Natural killer cell (primary cell): ENCODE results near the gene AIFM1. TPM values are rescaled to one million over a fixed set of nuclear protein-coding genes. Genes with fewer than 3 reads are reported as not detected.

Experiments used
- ATAC-seq, 3 donors: fragments of 150-1000 bp in 2 of 3; fragments of 200-7000 bp in 1 of 3; cut with Tn5 transposase; 1 replicate in 1 of 3; 2 replicates in 2 of 3; pipeline ENCODE4 v1.10.0; 2021; ENCODE audit warnings: mild to moderate bottlenecking in 2 of 3, moderate library complexity in 2 of 3
- DNase-seq, 2 donors: peaks; one replicate each; pipeline versions ENCODE4 v3.0.0 to v3.0.0-alpha.2; 2013 to 2021; ENCODE audit warnings: mixed read lengths in 1 of 2
- H3K27ac ChIP-seq: one replicate; pipeline ENCODE4 v1.5.1; 2013; ENCODE audit warnings: mild to moderate bottlenecking, low read length
- H3K27me3 ChIP-seq: one replicate; pipeline ENCODE4 v1.6.1; 2013; ENCODE audit warnings: low read length; ENCODE audit not compliant: control insufficient read depth, insufficient read depth
- H3K36me3 ChIP-seq: one replicate; pipeline ENCODE4 v1.6.1; 2013; ENCODE audit warnings: low read length; ENCODE audit not compliant: control insufficient read depth, insufficient read depth
- H3K4me1 ChIP-seq: one replicate; pipeline ENCODE4 v1.6.1; 2013; ENCODE audit warnings: low read length; ENCODE audit not compliant: control insufficient read depth, insufficient read depth
- H3K4me3 ChIP-seq: one replicate; pipeline ENCODE4 v1.5.1; 2013; ENCODE audit warnings: low read length
- H3K9me3 ChIP-seq: one replicate; pipeline ENCODE4 v1.6.1; 2013; ENCODE audit warnings: low read length; ENCODE audit not compliant: control insufficient read depth, insufficient read depth
- H3K27ac Mint-ChIP-seq, 2 donors: one replicate each; pipeline ENCODE4 v1.8.0; 2022; ENCODE audit warnings: mild to moderate bottlenecking in 2 of 2, mixed read lengths in 2 of 2, moderate library complexity in 1 of 2
- H3K27me3 Mint-ChIP-seq, 2 donors: one replicate each; pipeline ENCODE4 v1.8.0; 2022; ENCODE audit warnings: low read depth in 2 of 2, mixed read lengths in 2 of 2
- H3K36me3 Mint-ChIP-seq: one replicate; pipeline ENCODE4 v1.8.0; 2022; ENCODE audit warnings: mixed read lengths
- H3K4me1 Mint-ChIP-seq, 2 donors: one replicate each; pipeline ENCODE4 v1.8.0; 2022; ENCODE audit warnings: mixed read lengths in 2 of 2
- H3K4me3 Mint-ChIP-seq: one replicate; pipeline ENCODE4 v1.8.0; 2022; ENCODE audit warnings: mild to moderate bottlenecking, moderate library complexity, mixed read lengths
- H3K9me3 Mint-ChIP-seq, 2 donors: one replicate each; pipeline ENCODE4 v1.8.0; 2022; ENCODE audit warnings: mixed read lengths in 2 of 2
- WGBS: methylation state at CpG from one replicate; pipeline ENCODE4 v1.1.7; 2013; ENCODE audit warnings: missing lambda C conversion rate; ENCODE audit not compliant: insufficient coverage; 5-methylcytosine and 5-hydroxymethylcytosine counted together
- intact Hi-C: fragments of 100-400 bp; cut with micrococcal nuclease; formaldehyde crosslinking; loops from one replicate; pipeline ENCODE4 v1.14.2; 2022
- total RNA-seq, 4 donors: library from RNA; stranded (reverse); fragments of 120-200 nt in 1 of 4; gene quantifications; one replicate each; pipeline versions ENCODE4 v1.2.3 to v1.2.4, GENCODE V29; 2013 to 2022
- TF ChIP-seq, protein P1 (sequence below): fragments of 200-600 bp; IDR thresholded peaks from one replicate; pipeline ENCODE4 v1.8.0; 2022; ENCODE audit warnings: antibody characterized with exemption

Gene AIFM1
- total RNA-seq, 3 donors from 2014 or later (not counting 1 experiment from before 2014, with no cell fraction given), result 16.2 to 21.1 (median 17.0) TPM

GRCh38 chrX:130093271-130093670 is 72.4 kb downstream of the AIFM1 start:
- H3K4me3 Mint-ChIP-seq, result no peak overlapping the region
- ATAC-seq, result no peak

DNA sequence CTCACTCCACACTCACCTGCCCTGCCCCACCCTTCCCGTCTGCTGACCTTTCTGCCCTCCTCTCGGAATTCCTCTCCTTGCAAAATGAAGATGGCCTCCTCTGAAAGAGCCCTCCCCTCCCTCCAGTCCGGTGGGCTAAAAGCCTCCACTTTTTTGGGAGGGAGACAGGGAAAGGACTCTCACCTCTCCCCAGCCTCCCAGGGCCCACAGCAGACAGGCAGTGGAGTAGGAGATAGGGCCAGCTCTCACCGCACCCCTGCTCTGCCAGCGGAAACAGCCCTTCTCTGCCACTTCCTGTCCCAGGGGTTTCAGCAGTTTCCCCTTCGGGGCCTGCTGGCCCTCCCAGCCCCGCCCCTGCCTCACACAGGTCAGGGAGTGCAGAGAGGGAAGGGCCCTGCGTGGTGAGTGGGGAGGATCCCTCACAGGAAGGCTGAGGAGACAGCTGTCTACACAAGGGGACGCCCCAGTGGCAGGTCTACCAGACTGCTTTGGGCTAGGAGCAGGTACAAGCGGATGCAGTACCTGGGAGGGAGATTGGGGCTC is 73.6 kb downstream of the AIFM1 start:
- peak; percentile 83 to 96 (median 91) for ATAC-seq
- H3K4me3 ChIP-seq, result peak overlapping the region; percentile 38
- Mint-ChIP-seq H3K27ac (peak overlapping the region; percentile 88 to 93), H3K4me3 (peak overlapping the region; percentile 92), H3K9me3 (no peaks in the 10 kb centered on the region), H3K27me3 (no peaks in the 10 kb centered on the region), H3K4me1 (peaks cover 46 to 57% of the 10 kb centered on the region in 2 donors), H3K36me3 (no peaks in the 10 kb centered on the region)
- 0% methylated on average over 4 of the region's 10 CpGs for WGBS
- peak overlapping the region; percentile 73 for H3K27ac ChIP-seq
- DNase-seq, result peak; percentile 59 to 93
- H3K36me3 ChIP-seq, result no peaks in the 10 kb centered on the region
- no peaks in the 10 kb centered on the region for H3K9me3 ChIP-seq
- no peaks in the 10 kb centered on the region for H3K27me3 ChIP-seq
- intact Hi-C loops, result no loop called here
- peaks cover 94% of the 10 kb centered on the region for H3K4me1 ChIP-seq
- TF ChIP-seq, protein P1, sequence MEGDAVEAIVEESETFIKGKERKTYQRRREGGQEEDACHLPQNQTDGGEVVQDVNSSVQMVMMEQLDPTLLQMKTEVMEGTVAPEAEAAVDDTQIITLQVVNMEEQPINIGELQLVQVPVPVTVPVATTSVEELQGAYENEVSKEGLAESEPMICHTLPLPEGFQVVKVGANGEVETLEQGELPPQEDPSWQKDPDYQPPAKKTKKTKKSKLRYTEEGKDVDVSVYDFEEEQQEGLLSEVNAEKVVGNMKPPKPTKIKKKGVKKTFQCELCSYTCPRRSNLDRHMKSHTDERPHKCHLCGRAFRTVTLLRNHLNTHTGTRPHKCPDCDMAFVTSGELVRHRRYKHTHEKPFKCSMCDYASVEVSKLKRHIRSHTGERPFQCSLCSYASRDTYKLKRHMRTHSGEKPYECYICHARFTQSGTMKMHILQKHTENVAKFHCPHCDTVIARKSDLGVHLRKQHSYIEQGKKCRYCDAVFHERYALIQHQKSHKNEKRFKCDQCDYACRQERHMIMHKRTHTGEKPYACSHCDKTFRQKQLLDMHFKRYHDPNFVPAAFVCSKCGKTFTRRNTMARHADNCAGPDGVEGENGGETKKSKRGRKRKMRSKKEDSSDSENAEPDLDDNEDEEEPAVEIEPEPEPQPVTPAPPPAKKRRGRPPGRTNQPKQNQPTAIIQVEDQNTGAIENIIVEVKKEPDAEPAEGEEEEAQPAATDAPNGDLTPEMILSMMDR, result no peak

More at GRCh38 chrX:130093271-130093670, 72.4 kb downstream of the AIFM1 start:
- WGBS, result no CpG with 5 or more reads among the region's 2 CpGs
- TF ChIP-seq, protein P1, result no peak
- Mint-ChIP-seq H3K27me3 (no peaks in the 10 kb centered on the region), H3K9me3 (no peaks in the 10 kb centered on the region), H3K36me3 (no peaks in the 10 kb centered on the region), H3K4me1 (peaks cover 45 to 59% of the 10 kb centered on the region in 2 donors), H3K27ac (peak overlapping the region; percentile 88 to 93)
- Histone ChIP-seq H3K36me3 (no peaks in the 10 kb centered on the region), H3K4me1 (peaks cover 93% of the 10 kb centered on the region), H3K27me3 (no peaks in the 10 kb centered on the region), H3K4me3 (no peak overlapping the region), H3K9me3 (no peaks in the 10 kb centered on the region), H3K27ac (peak overlapping the region; percentile 45)
- intact Hi-C loops, result no loop called here
- DNase-seq, result no peak

DNA sequence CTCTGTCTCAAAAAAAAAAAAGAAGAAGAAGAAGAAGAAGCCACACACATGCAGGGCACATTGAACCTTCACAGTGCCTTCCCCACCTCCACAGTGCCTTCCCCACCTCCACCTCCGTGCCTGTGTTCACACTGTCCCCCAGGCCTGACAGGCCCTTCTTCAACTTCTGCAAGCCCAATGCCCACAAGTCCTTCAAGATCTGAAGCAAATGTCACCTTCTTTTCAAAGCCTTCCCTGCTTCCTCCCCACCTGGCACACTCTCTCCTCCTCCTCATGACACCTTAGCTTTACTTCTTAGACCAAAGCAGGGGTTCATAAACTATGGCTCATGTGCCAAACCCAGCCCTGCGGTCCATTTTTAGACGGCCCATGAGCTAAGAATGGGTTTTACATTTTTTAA is 75.3 kb downstream of the AIFM1 start:
- Histone ChIP-seq H3K4me1 (peaks cover 97% of the 10 kb centered on the region), H3K9me3 (no peaks in the 10 kb centered on the region), H3K27me3 (no peaks in the 10 kb centered on the region), H3K4me3 (no peak overlapping the region), H3K36me3 (no peaks in the 10 kb centered on the region), H3K27ac (peak overlapping the region; percentile 45)
- DNase-seq (peak in 1 of 2 donors; percentile 15), ATAC-seq (no peak)
- WGBS, result 0% methylated on average over 1 of the region's 3 CpGs
- peak overlapping the region; percentile 84 to 88 for H3K27ac Mint-ChIP-seq
- no peaks in the 10 kb centered on the region for H3K27me3 Mint-ChIP-seq
- intact Hi-C loops, result no loop called here
- TF ChIP-seq, protein P1, result no peak
- H3K9me3 Mint-ChIP-seq, result no peaks in the 10 kb centered on the region
- no peaks in the 10 kb centered on the region for H3K36me3 Mint-ChIP-seq
- H3K4me3 Mint-ChIP-seq, result peak overlapping the region; percentile 78
- peaks cover 53 to 65% of the 10 kb centered on the region in 2 donors for H3K4me1 Mint-ChIP-seq
